Measurements from ENCODE around the gene RPP30.
"Not testable (repeated sequence)": the region's sequence is repeated elsewhere in the genome, so short reads cannot be mapped to it uniquely, and the experiment has no call there.

Gene RPP30

DNA sequence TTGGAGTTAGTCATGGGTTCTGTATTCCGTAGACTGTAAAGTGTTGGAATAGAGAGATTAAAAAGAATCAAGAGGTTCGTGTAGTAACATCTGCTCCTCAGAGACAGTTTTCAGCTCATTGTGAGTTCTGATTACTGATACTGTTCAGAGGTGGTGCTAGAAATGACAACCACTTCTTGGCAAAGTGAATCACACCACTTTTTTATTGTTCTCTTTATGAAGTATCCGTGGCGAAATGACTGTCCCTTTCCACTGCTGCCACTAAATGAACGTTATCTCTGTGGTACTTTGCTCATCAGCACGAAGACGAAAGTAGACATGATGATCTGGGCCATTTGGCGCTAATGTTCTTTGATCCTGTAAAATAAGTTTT, 860 bp downstream of the RPP30 start:
- peak; percentile 25 for DNase-seq

- DNase-seq: no peak
These were observed 7.3 kb downstream of the RPP30 start for GRCh38 chr10:90879062-90879461.

DNA sequence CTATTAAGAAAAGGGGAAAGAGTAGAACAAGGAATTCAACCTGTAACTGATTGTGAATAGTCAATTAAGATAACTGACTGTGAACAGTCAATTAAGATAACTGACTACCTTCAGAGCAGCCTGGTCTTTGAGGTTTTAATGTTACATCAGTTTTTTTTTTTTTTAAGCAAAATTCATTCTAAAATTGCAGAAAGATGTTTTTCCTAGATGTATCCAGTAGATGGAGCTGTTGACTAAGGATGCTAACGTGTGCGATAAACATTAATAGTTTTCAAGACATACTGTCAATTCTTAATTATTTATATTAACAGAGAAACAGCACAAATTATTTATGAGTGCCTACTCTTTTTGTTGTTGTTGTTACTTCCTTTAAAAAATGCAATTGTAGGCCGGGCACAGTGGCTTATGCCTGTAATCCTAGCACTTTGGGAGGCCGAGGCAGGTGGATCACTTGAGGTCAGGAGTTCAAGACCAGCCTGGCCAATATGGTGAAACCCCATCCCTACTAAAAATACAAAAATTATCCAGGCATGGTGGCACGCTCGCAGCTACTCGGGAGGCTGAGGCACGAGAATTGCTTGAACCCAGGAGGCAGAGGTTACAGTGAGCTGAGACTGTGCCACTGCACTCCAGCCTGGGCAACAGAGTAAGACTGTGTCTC, 8.4 kb downstream of the RPP30 start:
- not testable (repeated sequence) for DNase-seq

GRCh38 chr10:90884431-90884830, 12.7 kb downstream of the RPP30 start:
- DNase-seq: no peak

DNA sequence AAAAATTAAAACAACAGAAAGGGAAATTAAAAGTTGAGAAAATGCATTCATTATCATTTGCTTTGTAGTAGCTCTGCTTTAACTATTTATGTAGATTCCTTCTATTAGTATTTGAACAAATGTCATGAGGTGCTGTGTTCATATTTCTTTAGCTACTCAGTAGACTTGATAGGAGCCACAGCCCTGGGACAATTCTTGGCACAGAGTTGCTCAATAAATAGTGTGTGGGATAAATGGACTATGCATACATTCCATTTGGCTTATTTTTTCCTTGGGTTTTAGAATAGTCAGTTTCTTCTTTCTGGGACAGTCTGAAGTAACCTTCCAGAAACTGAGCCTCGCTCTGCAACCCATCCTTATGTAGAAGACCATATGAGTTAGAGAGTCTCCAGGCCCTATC, 13.4 kb downstream of the RPP30 start:
- DNase-seq: no peak

GRCh38 chr10:90887555-90887954, 15.8 kb downstream of the RPP30 start:
- no peak for DNase-seq

DNA sequence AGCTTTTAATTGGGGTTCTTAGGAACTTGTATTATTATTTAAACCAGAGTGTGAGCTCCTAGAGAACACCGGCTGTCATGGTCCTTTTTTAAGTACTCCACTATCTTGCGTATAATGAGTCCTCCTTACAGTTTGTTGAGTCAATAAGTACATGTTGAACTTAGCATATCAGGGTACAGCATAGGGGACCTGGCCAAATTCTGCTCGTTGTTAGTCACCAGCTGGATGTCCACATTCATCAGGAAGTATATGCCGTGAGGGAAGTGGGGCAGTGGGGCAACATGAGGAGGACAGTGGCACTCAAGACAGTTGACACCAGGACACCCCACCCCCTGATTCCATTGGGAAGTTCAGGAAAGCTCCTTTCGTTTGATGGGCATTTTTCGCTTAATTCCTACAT, 16.6 kb downstream of the RPP30 start:
- no peak for DNase-seq

DNA sequence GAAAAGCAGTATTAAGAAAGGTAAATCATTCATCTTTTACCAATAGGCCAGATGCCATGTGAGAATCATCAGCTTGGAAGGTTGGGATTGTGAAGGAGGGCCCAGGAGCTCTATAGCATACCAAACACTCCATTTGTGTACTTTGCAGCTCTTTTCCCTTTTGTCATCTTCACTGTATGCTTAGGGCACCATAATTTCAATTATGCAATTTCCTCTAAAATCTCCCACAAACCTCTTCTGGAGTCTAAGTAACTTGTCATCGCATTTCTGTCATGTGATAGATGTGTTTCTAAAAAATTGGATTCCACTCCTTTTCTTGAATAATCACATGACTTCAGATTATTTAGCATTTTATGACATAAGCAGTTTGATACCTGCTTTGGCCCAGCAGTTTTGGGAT, 17.9 kb downstream of the RPP30 start:
- DNase-seq: no peak

- no peak for DNase-seq
These were observed 18.6 kb downstream of the RPP30 start for GRCh38 chr10:90890347-90890746.

GRCh38 chr10:90893190-90893589, 21.4 kb downstream of the RPP30 start:
- DNase-seq: no peak

GRCh38 chr10:90896916-90897315, 25.1 kb downstream of the RPP30 start:
- DNase-seq: not testable (repeated sequence)

- DNase-seq: no peak
These were observed 34.2 kb downstream of the RPP30 start for GRCh38 chr10:90905925-90906324.

DNA sequence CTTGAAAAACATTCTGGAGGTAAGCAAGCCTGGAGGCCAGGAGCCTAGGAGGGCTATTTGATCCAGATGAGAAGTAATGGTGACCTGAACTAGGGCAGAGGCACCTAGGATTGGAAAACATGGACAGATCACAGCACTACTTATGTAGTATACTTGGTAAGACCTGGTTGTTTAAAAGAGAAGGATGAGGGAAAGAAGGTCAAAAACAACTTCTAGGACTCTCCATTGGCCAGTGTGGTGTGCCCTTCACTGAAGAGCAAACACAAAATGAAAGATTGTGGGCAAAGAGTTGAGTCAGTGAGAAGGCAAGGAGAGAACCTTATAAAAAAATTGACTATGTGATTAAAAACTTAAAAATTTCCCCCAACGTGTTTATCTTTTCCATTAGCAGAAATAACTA, 34.8 kb downstream of the RPP30 start:
- DNase-seq: no peak

- DNase-seq: peak; percentile 5
These were observed 39.6 kb downstream of the RPP30 start for GRCh38 chr10:90911133-90912051.

DNA sequence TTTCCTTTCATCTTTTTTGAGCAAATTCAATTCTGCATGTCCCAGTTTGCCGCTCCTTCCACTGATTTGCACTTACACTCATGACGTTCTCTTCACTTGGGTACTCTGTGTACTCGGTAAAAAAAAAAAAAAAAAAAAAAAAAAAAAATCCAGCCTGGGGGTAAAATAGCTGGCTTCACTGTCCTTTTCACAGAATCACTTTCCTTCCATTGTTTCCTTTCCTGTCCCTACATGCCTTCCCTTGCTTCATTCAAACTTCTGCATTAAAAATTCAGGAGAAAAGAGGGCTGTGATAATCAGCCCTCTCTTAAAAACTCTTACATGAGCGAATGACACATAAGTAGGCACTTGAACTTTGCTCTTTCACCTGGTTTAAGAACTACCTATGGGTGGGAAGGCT, 40.4 kb downstream of the RPP30 start:
- DNase-seq: no peak

DNA sequence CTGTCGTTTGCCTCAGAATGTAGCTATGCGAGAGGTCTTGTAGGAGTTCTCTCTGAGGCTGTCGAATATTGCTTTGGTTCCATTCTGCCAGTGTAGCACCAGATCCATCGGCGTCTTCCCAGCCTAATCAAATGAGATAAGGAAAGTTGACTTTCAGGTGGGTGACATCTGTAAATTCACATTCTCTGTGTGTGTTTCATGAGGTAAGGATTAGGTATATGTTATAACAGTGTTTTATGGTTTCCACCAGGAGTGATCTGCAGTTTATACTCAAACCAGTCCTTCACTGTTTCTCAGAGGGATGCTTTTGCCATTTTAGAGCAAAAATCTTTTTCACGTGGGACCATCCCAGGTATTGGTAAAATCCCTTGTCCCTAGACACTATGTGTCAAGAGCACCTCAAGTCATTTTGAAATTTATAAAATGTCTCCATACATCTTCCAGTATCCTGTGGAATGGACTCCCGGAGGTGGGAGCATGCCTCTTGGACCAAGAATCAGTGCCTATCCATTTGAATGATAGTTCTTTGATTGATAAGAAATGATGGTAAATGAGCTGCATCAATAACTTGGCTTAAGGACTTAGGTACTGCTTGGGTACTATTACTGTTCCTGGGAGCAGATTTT, 41.2 kb downstream of the RPP30 start:
- no peak for DNase-seq

GRCh38 chr10:90913774-90914420, 42.1 kb downstream of the RPP30 start:
- DNase-seq: no peak

DNA sequence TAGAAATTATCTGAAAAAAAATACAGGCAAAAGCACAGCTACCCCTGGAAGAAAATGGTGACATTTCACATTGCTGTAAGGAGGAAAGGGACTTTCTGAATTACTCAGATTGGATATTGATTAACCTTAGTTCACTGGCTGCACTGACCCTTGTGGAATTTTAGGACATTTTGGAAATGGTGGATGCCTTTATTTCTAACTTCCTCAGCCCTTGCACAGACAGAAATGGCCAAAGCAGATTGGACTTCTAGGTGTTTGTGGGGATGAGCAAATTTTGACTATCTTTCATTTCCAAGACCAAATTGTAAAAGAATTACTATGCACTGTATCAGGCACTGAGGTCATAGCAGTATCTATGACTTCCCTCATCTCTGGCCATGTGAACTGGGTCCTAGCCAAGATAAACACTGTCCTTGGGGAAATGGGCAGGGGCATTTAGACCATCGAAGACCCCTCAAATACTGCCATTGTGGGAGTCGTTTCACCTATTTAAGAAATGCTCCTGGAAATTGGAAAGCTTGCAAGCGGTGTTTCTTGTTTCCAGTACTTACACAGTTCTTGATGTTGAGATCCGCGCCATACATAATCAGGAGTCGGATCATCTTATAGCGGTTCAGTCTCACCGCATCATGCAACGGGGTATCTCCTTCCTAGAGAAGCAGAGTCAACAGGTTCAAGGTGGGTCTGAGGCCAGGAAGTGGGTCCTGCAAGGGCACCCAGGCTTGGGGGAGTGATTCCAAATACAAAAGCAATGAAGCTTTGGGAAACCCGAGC, 43.4 kb downstream of the RPP30 start:
- DNase-seq: no peak

GRCh38 chr10:90915766-90916075, 43.9 kb downstream of the RPP30 start:
- no peak for DNase-seq

DNA sequence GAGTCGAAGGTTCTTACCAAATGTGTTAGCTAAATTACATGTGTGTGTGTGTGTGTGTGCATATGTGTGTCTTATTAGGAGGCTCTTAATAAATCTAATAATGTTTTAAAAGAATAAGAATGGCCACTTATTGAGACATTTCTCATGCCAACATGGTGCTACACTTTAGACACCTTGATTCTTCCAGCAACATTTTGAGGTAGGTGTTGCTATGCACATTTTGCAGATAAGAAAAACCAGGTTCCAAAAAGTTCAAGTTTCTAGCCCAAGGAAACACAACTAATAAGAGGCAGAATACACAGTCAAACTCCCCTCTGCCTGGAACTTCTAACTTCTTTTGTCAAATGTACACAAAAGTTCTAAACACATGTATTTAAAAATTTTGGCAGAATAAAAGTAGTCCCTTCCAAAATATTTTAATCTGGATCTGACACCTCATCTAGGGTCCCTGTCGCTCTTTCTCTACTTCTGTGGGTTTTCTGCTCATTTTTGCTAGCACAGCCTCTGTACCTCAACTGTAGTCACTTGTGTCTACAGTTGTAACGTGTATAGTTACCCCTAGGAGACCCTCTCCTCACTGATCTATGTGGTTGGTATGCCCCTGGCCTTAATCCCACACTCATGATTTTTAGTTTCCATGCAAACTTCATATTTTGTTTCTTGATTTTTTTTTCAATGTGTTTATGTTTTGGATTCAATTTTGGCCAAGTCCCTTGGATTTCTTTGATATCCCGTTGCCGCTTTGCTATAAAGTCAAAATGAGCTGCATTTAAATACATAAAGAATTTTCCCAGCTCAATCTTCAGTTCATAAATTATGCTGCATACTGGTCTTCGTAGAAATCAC, 44.8 kb downstream of the RPP30 start:
- no peak for DNase-seq

- DNase-seq: no peak
These were observed 45.6 kb downstream of the RPP30 start for GRCh38 chr10:90917238-90917967.
